Activated CD4-positive, alpha-beta T cell treated with anti-CD3 and anti-CD28 coated beads, Interleukin-2, amount 50 U/mL, for 16 hours (primary cell): ENCODE results near the gene CDH24.

ENCODE experiments used
- DNase-seq: peaks from one replicate; pipeline ENCODE4 v3.0.0-alpha.2; 2020

Gene CDH24

DNA sequence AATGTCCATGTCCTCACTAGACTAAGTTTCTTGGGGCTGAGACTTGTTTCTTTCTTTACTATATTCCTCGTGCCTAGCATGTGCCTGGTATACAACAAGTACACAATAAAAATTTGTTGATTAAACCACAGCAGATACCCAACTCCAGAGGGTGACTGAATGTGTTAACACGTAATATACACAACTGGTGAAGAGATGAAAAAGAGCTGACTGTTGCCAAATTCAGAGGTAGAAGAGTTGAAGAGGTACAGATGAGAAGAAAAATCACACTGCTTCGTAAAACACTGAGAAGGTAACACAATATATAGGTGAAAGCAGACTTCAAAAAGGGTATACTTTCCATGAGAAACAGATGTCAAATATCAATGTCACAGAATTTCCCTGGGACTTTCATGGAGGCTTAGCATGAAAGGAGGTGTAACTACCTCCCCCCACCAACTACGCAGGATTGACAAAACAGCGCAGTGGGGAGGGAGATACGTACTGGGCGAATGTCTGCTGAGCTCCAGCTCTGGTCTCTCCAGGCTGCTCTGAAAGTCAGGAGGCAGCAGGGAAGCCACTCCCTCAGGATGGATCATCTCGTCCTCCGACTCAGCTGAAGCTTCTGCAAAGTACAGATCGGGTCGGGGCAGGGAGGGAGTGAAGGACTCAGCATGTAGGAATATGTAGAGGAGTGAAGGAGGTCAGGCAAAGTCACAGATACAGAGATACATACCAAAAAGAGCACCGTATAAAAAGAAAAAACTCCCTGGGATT lies 32.4 kb upstream of the CDH24 start:
- DNase-seq, result no peak

GRCh38 chr14:23086565-23086964 lies 29.2 kb upstream of the CDH24 start:
- no peak for DNase-seq

DNA sequence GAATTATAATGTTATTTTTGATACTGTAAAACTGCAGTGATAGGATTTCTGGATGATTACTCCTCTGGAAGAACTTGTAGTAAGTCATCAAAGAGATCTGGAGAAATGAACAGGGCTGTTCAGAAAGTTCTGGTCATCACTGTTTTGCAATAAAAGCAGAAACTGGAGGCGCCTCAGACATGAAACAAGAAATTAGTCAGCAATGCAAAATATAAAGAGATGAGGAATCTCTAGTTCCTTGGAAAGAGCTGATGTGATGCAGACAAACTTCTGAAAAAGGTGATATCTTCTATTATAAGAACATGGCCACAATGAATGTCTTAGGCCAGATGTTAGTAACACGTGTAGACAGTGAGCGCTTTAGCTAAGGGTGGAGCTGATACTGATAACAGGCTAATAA lies 28.1 kb upstream of the CDH24 start:
- peak; percentile 24 for DNase-seq

GRCh38 chr14:23080474-23080873 lies 23.2 kb upstream of the CDH24 start:
- DNase-seq, result no peak

- DNase-seq, result no peak
These were observed 22.4 kb upstream of the CDH24 start for GRCh38 chr14:23079716-23080115.

DNA sequence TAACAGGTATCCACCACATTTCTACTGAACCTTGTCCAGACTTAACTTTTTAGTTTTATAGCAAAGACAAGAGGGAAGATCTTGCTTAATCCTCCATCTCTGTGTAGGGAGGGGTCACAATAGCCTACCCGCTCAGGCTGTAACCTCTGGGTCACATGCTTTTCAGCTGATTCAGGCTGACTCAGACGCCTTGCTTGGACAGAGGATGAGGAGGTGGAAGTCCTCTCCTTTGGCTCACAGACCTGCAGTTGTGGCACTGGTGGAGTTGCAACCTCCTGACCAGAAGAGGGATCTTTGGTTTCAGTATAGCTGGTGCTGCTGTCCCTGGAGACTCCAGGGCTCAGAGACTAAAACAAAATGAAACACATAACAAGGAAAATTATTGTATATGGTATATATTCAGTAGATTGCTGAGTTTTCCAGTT lies 21.4 kb upstream of the CDH24 start:
- DNase-seq, result no peak

GRCh38 chr14:23077962-23078361 lies 20.6 kb upstream of the CDH24 start:
- no peak for DNase-seq

DNA sequence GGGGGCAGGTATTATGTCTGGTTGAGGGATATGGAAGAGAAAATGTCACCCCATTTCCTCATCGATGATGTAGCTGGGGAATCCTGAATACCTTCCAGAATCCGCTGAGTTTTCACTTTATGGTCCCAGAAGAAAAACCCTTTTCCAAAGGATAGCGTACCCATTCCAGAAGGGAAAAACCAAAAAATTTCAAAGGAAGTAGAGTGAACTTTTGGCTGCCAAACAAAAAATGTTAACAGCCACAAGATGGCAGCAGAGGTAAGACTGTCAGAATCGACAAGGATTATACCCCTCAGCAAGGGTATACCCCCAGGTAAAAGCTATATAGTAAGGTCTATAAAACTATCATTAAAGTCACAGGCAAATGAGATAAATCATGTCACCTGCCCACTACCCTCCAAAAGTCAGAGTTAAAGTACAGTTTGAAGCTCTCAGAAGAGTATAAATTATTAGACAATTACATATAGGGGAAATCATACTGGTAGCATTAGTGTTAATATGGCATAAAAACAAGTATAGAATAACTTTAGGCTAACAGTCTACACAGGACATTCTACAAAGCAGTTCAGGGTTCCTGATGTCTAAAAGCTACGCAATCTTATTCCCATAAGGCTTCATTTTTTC lies 19.6 kb upstream of the CDH24 start:
- DNase-seq, result peak; percentile 44

- no peak for DNase-seq
These were observed 17.6 kb upstream of the CDH24 start for GRCh38 chr14:23074906-23075305.

DNA sequence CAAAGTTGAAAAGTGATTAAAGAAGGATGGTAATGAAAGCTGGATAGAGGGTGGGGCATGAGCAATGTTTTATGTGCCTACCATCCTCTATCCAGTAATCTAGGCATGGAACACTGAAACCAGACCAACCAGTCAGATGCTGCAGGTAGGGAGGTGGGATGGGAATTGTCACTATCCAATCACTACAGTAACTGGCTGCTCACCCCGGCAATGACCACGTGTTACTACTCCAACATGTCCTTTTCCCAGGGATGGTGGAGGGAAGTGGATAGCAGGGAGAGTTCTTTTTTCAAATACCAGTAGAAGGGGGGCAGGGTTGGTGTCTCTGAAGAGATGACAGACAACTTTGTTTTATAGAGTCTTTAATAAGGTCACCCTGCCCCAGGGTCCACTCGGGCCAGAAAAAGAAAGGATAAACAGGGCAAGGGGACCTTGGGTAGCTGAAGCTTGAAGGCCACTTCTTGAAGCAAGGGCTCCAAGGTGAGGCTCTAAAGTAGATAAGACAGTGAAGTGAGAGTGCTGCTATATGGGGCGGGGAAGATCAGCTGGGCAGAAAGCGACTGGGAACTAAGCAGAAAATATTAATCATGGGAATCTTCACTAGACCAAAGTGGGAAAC lies 14.7 kb upstream of the CDH24 start:
- no peak for DNase-seq

DNA sequence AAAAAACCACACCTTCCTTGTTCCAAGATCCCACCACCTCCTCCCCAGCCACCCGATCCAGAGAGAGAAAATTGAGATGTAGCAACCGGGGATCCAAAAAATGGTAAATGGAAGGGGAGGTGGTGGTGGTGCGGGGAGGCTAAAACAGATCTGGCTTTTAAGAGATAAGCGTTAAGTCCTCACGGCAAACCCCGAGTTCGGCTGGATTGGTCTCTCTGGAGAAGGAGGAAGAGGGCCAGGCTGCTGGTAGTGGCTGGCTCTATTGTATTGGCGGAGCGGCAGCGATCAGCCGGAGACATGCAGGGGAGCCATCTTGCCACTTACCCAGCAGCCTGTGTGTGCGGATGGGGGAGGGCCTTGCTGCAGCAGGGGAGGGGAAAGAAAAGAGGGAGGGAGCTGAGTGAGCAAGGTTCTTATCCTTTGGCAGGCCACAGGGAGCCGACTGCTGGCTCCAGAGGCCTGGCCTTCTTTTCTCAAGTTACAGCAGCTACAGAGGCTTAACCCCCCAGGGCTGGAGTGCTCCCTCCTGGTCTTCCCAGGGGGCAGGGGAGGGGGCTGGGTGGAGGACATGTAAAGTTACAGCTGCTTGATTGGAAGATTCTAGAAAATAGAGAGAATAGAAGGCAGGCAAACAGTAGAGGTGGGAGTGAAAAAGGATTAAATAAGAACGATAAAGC lies 14.1 kb upstream of the CDH24 start:
- DNase-seq, result peak; percentile 90

GRCh38 chr14:23070262-23071129 lies 13.2 kb upstream of the CDH24 start:
- DNase-seq, result no peak

DNA sequence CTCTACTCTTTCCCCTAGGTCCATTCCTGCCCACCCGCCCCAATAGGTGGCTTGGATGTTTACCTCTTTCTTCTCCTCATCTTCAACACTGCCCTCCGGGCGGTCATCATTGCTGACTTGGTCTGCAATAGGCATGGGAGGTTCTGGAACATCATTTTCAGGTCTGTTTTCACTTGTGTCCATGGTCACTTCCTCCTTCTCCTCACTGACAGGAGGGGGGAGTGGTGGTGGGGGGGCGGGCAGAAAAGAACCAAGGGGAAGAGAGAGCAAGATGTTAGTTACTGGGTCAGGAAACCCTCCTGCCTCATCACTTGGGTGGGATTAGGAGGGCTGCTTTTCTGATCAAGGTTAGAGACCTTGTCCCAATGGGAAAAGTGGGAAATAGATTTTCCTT lies 12.1 kb upstream of the CDH24 start:
- DNase-seq, result no peak

DNA sequence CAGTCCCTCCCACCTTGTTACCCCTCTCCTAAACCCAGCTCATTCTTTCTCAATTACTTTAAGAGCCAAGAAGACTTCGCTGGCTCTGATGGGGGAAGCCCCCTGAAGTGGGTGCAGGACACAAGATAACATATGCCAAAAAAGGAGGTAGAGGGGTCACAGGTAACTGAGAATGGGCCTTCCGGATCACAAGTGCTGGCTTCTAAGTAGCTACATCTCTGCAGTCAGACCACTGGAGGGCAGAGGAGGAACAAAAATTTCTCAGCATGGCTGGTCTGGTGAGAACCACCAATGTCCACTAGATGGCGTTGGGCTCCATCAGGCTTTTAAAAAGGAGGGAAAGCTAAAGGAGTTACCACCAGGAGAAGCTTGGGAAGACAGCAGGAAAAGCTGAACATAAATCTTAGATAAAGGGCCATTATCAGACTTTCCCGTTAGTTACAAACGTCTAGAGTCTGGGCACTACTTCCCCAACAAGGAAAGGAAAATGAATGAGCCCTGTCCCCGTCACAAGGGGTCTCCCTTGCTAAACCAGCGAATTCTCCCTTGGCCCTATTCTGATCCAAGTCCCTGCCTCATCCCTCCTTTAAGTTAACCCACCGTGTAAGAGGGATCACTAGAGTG lies 11.6 kb upstream of the CDH24 start:
- DNase-seq, result peak; percentile 86

GRCh38 chr14:23067847-23068788 lies 10.8 kb upstream of the CDH24 start:
- DNase-seq, result no peak

DNA sequence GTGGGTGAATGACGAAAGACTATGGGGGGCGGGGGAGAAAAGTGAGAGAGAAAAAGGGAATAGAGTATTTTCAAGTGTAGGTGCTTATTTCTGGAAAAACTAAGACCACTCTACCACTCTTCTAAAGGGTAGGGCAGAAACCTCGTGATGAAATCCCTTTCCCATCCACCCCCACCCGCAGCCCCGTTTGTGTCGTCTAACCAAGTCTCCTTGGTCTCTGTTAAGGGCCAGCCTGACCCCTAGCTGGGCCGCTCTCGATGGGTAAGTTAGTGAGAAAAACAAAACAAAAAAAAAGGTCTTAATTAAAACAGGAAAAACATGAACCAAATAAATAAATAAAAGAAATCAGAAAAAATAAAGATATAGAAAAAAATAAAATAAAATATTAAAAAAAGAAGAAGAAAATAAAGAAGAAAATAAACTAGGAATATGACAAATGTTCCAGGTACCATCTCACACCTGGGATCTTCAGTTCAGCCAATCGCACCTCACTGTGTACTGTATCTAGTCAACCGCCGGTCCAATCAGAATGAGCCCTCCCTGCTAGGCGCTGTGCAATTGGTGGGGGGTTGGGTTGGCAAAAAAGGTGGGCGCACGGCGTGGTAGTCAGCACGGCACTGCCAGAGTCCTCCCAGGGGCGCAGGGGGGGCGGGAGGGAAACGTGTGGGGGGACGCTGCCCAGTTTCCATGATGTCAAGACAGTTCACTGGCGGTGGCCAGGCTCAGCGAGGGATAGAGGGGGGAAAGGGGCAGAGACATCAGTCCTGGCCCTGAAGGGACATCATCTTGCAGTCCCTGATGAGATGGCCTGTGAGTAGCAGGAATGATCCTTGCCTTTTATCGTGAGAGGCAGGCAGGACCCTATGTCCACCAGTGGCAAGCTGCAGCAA lies 9.8 kb upstream of the CDH24 start:
- DNase-seq, result no peak

DNA sequence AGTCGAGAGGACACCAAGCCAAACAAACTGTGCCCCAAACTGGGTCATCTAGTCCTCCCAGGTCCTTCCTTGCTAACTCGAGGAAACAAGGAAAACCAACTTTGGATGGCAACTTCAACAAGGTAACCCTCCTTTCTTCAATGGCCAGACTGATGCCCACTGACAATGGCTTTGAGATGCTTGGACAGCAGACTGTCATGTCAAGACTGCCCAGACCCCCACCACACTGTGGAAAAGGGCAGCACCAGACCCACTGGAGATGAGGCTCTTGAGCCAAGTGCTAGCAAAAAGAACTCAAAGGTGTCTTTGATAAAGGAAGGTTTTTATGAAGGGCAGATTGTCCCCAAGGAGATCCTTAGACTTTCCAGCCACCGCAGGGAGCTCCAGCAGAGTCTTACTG lies 9.0 kb upstream of the CDH24 start:
- DNase-seq, result no peak

DNA sequence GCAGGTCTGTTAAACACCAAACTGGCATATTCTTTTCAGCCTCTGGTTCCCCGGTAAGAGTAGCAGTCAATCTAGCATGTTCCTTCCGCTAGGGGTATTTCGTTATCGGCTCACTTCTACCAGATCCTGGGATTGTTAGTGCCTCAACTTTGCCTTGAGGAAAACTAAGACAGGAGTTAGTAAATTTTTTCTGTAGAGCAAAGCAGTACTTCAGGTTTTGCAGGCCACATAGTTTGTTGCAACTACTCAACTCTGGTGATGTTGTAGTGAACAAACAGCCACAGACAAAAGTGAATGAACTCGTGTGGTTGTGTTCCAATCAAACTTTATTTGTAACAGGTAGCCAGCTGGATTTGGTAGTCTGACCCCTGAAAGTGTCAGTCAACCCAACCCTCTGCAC lies 6.3 kb upstream of the CDH24 start:
- no peak for DNase-seq

DNA sequence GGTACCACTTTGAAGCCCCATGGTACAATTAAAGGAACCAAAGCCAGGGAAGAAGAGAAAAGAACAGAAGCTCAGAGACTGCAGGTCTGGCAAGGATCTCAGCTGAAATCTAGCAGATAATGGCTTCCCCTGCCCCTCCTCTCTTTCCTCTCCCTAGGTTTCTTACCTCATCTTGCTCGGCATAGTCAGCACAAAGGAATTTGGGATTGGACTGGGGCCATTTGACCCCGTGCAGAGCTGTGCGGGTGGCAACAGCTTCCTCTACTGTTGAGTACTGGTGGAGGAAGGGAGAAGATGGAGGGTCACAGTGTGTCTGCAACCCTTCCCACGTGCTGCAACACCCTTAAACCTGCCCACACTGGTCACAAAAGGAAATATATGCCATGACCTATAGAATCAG lies 4.7 kb upstream of the CDH24 start:
- DNase-seq, result no peak
